Cardiac fibroblast (primary cell): ENCODE data around the gene ATXN2.
"Not testable (repeated sequence)": the region's sequence is repeated elsewhere in the genome, so short reads cannot be mapped to it uniquely, and the experiment has no call there.

Experiments
- DNase-seq, 2 donors: peaks; one replicate each; pipeline versions ENCODE4 v3.0.0 to v3.0.0-alpha.2; 2010; ENCODE audit warnings: low read depth in 2 of 2
- H3K4me3 ChIP-seq, 2 donors: replicated peaks in 1 of 2; 1 replicate in 1 of 2; 2 replicates in 1 of 2; pipeline ENCODE4 v1.5.1; 2011; ENCODE audit warnings: low read depth in 2 of 2, low read length in 2 of 2, mild to moderate bottlenecking in 2 of 2, moderate library complexity in 1 of 2
- TF ChIP-seq, protein P1 (sequence below): IDR thresholded peaks from one replicate; pipeline ENCODE4 v1.5.1; 2011; ENCODE audit warnings: low read depth, mild to moderate bottlenecking, low read length, inconsistent platforms

ATXN2 gene

DNA sequence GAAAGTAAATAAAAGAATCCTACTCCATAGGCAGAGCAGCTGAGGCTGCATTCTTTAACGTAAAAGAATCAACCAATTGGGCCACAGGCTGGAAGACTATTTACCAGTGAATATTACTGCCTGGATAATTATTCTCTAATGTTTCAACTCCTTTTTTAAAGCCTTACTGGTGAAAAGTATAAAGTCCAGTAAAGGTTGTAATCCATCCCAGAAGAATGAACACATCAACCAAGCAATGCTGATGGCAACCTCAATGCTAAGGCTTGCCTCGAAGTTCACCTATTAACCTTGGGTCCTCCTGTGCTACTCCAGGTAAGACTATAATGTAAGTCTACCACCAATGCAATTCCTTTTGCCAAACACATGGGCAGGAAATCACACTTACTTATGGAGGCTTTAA lies 77.3 kb downstream of the ATXN2 start:
- DNase-seq: no peak
- TF ChIP-seq, protein P1, sequence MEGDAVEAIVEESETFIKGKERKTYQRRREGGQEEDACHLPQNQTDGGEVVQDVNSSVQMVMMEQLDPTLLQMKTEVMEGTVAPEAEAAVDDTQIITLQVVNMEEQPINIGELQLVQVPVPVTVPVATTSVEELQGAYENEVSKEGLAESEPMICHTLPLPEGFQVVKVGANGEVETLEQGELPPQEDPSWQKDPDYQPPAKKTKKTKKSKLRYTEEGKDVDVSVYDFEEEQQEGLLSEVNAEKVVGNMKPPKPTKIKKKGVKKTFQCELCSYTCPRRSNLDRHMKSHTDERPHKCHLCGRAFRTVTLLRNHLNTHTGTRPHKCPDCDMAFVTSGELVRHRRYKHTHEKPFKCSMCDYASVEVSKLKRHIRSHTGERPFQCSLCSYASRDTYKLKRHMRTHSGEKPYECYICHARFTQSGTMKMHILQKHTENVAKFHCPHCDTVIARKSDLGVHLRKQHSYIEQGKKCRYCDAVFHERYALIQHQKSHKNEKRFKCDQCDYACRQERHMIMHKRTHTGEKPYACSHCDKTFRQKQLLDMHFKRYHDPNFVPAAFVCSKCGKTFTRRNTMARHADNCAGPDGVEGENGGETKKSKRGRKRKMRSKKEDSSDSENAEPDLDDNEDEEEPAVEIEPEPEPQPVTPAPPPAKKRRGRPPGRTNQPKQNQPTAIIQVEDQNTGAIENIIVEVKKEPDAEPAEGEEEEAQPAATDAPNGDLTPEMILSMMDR: no peak
- no peak overlapping the region for H3K4me3 ChIP-seq

DNA sequence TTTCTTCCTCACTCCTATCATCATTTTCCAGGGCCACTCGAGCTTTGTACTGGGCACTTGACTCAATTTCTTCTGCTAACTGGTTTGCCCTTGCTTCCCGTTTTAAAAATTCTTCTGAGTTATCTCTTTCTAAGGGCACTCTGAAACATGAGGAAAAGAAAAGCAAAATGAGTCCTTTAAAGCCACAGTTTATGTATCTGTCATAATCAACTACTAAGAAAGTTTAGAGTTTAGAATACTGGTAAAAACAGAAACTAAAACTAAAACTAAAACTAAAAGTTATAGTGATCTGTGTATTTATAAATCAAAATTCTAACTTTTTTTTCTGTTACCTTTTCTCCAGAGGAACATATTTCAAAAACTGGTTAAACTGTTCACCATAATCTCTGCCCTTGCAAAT lies 79.2 kb downstream of the ATXN2 start:
- DNase-seq: no peak
- TF ChIP-seq, protein P1: no peak
- H3K4me3 ChIP-seq: no peak overlapping the region

DNA sequence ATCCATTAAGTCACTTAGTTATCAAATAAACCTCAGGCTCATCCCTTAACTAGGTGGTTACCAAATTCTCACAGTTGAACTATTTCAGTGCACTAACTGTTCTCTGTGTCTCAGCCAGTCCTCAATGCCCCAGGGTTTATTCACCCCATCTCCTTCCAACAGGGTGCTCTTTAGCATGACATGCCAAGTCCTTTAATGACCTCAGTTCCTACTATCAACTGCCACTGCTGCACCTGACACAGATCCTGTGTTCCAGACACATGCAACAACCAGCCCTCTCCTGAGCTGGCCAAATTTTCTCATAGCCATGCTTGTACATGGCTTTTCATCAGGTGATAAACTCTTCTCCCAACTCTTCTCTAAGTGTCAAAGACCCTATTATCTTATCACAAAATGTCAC lies 80.0 kb downstream of the ATXN2 start:
- no peak overlapping the region for H3K4me3 ChIP-seq
- TF ChIP-seq, protein P1: no peak

DNA sequence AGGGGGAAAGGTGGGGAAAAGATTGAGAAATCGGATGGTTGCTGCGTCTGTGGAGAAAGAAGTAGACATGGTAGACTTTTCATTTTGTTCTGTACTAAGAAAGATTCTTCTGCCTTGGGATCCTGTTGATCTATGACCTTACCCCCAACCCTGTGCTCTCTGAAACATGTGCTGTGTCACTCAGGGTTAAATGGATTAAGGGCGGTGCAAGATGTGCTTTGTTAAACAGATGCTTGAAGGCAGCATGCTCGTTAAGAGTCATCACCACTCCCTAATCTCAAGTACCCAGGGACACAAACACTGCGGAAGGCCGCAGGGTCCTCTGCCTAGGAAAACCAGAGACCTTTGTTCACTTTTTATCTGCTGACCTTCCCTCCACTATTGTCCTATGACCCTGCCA lies 91.4 kb downstream of the ATXN2 start:
- not testable (repeated sequence) for DNase-seq, H3K4me3 ChIP-seq

More for the DNA sequence above, 80.0 kb downstream of the ATXN2 start:
- no peak for DNase-seq

DNA sequence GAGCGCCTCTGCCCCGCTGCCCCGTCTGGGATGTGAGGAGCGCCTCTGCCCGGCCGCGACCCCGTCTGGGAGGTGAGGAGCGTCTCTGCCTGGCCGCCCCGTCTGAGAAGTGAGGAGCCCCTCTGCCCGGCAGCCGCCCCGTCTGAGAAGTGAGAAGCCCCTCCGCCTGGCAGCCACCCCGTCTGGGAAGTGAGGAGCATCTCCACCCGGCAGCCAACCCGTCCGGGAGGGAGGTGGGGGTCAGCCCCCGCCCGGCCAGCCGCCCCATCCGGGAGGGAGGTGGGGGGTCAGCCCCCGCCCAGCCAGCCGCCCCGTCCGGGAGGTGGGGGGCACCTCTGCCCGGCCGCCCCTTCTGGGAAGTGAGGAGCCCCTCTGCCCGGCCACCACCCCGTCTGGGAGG lies 91.9 kb downstream of the ATXN2 start:
- not testable (repeated sequence) for DNase-seq, H3K4me3 ChIP-seq

DNA sequence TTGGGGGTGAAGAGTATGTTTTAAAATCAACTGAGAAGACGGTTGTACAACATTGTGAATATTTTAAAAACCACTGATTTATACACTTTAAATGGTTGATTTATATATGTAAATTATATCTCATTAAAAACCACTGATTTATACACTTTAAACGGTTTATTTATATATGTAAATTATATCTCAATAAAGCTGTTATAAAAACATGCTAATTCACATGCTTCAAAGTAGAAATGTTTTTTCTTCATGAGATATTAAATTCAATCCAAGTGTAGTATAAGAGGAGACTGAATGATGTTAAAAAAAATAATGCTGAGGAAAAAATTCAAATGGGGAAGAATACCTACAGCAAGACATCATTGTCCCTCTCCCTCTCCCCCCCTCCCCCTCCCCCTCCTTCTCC lies 92.9 kb downstream of the ATXN2 start:
- DNase-seq: no peak
- no peak overlapping the region for H3K4me3 ChIP-seq
- TF ChIP-seq, protein P1: no peak

DNA sequence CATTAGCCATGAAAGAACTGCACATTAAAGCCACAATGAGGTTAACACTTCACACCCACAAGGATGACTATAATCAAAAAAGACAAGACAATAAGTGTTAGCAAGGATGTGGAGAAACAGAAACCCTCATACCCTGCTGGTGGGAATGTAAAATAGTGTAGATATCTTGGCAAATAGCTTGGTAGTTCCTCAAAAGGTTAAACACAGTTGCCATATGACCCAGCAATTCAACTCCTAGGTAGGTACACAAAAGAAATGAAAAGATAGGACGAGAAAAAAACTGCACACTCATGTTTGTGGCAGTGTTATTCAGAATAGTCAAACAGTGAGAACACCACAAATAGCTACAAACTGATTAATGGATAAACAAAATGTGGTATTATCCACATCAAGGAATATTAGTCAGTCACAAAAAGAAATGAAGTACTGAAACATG lies 93.5 kb downstream of the ATXN2 start:
- no peak overlapping the region for H3K4me3 ChIP-seq
- no peak for DNase-seq
- TF ChIP-seq, protein P1: no peak

DNA sequence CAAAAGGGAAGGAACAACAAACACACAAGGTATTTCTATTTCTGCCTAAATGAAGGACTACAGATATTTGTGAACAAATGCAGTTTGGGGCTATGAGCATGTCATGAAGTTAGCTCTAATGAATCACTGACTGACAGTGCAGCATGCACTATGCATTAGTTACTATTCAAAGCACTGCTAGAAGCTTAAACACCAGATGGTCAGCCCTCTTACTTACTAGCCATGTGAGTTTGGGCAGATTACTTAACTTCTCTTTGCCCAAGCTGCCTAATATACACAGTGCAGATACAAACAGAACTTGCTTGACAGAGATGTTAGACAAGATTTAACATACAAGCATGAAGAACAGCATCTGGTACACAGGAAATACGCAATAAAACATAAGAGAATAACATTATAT lies 96.0 kb downstream of the ATXN2 start:
- no peak for DNase-seq
- TF ChIP-seq, protein P1: no peak
- no peak overlapping the region for H3K4me3 ChIP-seq
